NCI-H526 (cell line): ENCODE data around the gene TCF7L2.

Experiments used
- DNase-seq, 2 experiments: peaks; one replicate each; lab custom pipeline; 2025; lab: John Stamatoyannopoulos, UW

Gene TCF7L2

GRCh38 chr10:113148071-113148825 is 198.2 kb downstream of the TCF7L2 start:
- DNase-seq: no peak

GRCh38 chr10:113148901-113149300 is 198.9 kb downstream of the TCF7L2 start:
- no peak for DNase-seq

DNA sequence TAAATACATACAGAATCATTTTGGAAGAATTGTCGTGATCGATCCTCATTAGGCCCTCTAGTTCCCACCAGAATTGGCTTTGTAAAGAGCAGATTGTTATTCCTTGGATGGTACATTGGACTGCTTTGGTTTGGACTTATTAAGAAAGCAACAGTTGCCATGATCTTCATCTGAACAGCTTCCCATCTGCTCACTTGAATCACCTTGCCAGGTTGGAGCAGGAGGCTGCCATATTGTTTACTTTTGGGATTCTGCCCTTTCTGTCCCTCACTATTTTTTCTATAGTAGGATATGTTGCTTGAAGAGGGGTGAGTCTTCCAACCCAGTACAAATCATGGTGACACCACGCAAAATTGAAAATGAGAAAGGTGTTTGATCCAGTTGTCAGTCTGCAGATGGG is 199.6 kb downstream of the TCF7L2 start:
- DNase-seq: no peak

GRCh38 chr10:113151190-113151666 is 201.2 kb downstream of the TCF7L2 start:
- DNase-seq: no peak

DNA sequence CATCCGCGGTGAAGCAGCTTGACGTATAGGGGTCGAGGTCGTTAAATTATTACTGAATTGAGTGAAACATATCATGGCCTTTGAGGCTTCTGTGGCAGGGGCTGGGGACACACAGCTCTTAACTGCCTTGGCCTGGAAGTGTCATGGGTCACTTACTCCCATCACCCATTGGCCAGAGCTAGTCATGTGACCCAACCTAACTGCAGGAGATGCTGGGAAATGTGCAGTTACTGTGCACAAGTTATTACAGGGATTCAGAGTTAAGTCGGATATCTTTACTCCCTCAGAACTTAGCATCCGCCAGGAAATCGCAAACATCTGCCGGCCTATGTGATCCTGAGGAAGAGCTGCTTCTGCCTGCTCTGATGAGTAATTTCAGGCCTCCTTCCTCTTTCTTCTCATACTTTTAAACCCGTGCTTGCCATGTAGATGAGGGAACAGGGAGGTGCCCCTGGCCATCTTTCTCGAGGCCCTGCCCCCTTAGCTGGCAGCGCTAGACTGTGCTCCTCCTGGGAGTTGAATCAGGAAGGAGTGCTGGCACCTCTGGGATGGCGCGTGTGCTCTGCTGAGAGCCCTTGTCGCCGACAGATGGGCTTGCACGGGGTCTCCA is 203.6 kb downstream of the TCF7L2 start:
- DNase-seq: no peak

- no peak for DNase-seq
These were observed 207.4 kb downstream of the TCF7L2 start for GRCh38 chr10:113157441-113157840.

- no peak for DNase-seq
These were observed 208.1 kb downstream of the TCF7L2 start for GRCh38 chr10:113158183-113158582.

- no peak for DNase-seq
These were observed 209.5 kb downstream of the TCF7L2 start for GRCh38 chr10:113159563-113159962.

DNA sequence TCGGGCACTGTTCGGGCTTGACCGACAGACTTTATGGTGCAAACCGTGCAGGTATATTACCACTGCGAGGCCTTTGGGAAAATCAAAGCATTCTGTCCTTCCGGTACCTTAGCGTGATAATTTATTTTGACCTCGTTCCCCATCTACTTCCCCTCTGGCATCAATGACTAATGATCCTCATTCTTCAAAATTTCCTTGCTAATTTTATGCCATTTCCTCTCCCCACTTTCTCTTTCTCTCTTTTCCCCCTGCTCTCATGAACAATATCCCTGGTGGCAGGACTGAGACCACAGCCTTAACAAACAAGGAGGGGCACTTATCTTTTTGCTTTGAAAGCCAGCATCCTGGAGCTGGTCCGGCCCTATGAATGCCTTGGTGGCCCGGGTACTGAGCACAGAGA is 210.6 kb downstream of the TCF7L2 start:
- DNase-seq: peak in 1 of 2 experiments; percentile 25

GRCh38 chr10:113161066-113161465 is 211.0 kb downstream of the TCF7L2 start:
- DNase-seq: no peak

- no peak for DNase-seq
These were observed 212.9 kb downstream of the TCF7L2 start for GRCh38 chr10:113162960-113163359.

DNA sequence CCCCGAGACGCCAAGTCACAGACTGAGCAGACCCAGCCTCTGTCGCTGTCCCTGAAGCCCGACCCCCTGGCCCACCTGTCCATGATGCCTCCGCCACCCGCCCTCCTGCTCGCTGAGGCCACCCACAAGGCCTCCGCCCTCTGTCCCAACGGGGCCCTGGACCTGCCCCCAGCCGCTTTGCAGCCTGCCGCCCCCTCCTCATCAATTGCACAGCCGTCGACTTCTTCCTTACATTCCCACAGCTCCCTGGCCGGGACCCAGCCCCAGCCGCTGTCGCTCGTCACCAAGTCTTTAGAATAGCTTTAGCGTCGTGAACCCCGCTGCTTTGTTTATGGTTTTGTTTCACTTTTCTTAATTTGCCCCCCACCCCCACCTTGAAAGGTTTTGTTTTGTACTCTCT is 215.6 kb downstream of the TCF7L2 start:
- no peak for DNase-seq

- DNase-seq: peak in 1 of 2 experiments; percentile 1
These were observed 217.7 kb downstream of the TCF7L2 start for GRCh38 chr10:113167702-113168101.

- no peak for DNase-seq
These were observed 218.5 kb downstream of the TCF7L2 start for GRCh38 chr10:113168584-113168983.

DNA sequence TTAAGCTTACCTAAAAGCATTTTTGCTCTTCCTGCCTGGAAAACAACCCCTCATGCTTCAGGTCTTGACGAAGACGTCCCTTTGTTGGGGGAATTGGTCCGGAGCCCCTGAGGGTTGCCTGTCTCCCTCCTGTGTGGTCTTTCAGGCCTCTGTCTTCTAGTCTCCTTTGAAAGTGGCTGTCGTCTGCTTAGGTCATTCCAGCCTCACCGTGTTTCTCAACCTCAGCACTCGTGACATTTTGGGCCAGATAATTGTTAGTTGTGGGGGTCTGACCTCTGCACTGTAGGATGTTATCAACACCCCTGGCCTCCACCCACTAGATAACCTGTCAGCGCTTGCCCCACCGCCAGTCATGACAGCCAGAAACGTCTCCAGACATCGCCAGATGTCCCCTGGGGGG is 219.1 kb downstream of the TCF7L2 start:
- no peak for DNase-seq

DNA sequence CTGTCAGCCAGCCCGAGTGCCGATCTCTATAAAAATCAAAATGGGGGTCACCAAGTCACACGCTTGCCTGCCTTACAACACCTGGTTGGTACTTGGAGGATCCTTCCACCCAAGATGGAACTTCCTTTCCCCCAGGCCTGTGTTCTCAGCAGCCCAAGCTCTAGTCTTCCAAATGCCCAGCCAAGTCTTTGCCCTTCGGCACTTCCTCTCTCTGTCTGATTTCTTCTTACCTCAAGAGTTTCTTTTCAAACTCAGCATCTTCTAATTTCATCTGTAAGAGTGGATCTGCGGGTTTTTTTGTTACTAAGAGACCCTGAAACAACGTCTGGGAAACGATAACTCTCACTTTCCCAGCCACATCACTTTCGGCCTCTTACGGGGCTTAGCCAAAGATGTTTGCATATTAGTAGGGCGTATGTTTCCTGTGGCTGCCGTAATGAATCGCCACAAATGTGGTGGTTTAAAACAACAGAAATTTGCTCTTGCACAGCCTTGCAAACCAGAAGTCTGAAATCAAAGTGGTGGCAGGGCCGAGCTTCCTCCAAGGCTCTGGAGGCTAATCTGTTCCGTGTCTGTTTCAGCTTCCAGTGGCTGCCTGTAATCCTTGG is 219.9 kb downstream of the TCF7L2 start:
- DNase-seq: peak in 1 of 2 experiments; percentile 7

- no peak for DNase-seq
These were observed 221.6 kb downstream of the TCF7L2 start for GRCh38 chr10:113171662-113172061.

DNA sequence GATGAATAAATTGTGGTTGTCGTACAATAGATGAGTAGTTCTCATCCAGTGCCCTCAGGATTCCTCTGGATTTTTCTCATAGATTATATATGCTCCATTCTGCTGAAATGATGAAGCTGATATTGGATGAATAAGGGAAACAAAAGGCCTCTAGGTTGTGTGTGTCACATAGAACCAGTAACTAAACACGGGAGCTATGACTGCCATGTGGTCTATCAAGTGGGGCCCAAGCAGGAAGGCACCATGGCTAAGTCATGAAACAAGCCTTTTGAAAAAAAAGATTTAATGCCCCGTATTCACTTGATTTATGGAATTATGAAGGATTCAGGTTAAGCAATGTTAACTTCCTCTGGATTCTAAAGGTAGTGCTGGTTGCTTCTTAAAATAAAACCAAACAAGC is 225.1 kb downstream of the TCF7L2 start:
- no peak for DNase-seq

- DNase-seq: no peak
These were observed 226.0 kb downstream of the TCF7L2 start for GRCh38 chr10:113175756-113176651.

GRCh38 chr10:113176652-113177155 is 226.7 kb downstream of the TCF7L2 start:
- no peak for DNase-seq

DNA sequence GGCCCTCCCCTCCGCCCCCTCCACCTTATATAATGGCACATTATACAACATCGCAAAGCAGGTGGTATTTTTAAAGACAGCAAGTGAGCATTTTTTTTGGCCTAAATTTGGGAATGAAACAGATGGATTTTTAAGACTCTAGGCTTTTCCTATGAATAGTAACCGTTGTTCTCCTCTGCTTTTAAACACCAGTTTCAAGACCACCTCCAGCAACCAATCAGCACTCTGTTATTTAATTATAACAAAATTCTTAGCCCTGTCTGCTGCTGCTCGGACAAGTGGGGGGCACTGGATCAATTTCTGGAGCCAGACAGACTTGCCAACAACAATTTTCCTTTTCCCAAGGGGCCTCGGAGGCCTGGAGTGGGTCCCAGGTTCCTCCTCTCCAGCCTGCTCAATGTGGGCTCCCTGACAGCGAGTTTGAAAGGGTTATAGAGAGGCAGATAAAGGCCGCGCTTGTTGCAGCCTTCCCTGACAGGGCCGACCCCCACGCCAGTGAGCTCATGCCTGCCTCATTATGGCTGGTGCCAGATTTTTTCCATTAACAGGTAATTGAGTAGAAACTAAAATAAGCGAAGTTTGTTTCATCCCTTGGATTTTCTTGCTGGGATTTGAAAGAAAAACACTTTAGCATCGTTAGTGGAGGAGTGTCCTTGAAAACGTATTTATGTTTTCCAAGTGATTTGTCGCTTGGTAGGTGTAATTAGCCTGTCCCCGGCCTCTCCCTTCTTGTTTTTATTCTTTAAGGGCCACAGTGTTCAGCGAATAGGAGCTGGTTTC is 227.3 kb downstream of the TCF7L2 start:
- DNase-seq: no peak
